NCI-H187 treated with DMSO at 0.1 percent for 48 hours (cell line): Measurements from ENCODE around the gene CHRNA1.

Experiments
- DNase-seq: peaks from one replicate; lab custom pipeline; 2025; lab: John Stamatoyannopoulos, UW

Gene CHRNA1

DNA sequence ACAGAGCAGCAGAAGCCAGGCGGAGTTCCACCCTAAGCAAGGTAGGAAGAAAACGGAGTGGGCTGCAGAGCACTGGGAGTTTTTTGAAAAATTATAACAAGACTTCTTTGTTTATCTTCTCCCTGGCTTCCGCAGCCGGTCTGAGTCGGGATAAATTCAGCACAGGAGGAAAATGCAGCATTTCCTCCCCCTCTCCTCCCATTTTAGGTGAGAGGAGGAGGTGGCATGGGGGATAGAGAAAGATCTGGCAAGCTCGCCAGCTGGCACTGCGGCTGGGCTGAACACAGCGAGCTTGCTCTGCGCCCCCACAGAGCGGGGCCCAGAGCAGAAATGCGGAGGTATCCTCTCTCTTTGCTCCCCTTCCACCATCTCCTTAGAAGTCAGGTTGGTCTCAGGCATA lies 17.7 kb upstream of the CHRNA1 start:
- no peak for DNase-seq

GRCh38 chr2:174781298-174781697 lies 17.0 kb upstream of the CHRNA1 start:
- no peak for DNase-seq

GRCh38 chr2:174780856-174781255 lies 16.6 kb upstream of the CHRNA1 start:
- no peak for DNase-seq

GRCh38 chr2:174780191-174780840 lies 16.0 kb upstream of the CHRNA1 start:
- DNase-seq, result no peak

- DNase-seq, result no peak
Observed at GRCh38 chr2:174779361-174779928, 15.2 kb upstream of the CHRNA1 start.

DNA sequence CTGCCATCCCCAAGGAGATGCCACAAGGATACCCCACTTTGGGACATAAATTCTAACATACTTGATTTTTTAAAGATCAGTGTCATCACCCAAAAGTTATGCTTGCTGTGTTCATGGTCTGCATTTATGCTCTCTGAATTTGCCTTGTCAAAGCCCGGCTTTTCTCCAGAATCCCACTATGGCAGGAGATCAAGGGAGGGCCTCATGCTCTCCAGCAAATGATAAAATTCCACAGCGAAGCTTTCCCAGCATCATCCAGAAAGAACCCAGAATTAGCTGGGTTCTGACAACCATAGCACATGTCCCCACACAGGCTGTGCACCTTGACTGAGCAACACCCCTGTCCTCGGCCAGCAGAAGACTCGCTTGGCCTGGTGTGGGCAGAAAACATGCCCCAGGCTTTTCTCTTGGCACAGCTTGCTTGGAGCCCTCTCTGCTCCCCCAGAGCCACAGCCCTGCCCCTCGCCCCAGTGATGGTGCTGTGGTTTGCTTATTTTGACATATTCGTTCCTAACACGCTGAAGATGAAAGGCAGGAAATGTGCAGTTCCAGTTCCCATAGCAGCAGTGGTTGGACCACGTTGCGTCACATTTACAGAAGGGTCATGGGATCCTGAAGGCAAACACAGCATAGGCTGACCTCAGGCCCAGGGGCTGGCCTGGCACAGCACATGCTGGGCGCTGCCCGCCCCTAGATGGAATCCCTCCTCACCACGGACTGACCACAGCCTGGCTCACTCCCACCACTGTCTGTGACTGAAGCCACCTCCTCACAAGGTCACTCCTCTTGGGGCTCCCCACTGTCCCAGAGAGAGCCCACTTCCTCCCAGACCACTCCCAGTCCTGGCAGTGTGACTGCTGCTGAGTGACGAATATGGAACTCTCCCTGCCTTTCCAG lies 14.1 kb upstream of the CHRNA1 start:
- no peak for DNase-seq

GRCh38 chr2:174777347-174778084 lies 13.2 kb upstream of the CHRNA1 start:
- DNase-seq, result no peak

GRCh38 chr2:174776675-174777074 lies 12.4 kb upstream of the CHRNA1 start:
- DNase-seq, result no peak

GRCh38 chr2:174776223-174776622 lies 12.0 kb upstream of the CHRNA1 start:
- DNase-seq, result no peak

- DNase-seq, result no peak
Observed at GRCh38 chr2:174775571-174775980, 11.3 kb upstream of the CHRNA1 start.

DNA sequence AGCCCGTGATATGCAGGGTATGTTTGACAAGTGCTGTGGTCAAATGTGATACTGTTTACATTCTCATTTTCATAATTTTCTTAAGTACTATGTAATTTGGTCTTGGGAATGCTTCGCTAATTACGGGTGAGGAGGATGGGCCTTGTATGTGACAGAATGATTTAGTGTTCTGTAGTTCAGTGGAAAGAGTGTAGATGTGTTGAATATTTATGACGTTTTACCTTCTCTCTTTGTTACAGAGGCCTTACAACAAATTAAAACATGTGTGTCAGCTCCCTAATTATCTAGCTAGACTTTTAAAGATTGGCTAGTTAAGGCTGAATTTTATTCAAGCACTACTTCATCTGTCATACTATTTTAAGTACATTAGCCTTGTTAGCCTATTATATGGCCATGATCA lies 10.6 kb upstream of the CHRNA1 start:
- no peak for DNase-seq

DNA sequence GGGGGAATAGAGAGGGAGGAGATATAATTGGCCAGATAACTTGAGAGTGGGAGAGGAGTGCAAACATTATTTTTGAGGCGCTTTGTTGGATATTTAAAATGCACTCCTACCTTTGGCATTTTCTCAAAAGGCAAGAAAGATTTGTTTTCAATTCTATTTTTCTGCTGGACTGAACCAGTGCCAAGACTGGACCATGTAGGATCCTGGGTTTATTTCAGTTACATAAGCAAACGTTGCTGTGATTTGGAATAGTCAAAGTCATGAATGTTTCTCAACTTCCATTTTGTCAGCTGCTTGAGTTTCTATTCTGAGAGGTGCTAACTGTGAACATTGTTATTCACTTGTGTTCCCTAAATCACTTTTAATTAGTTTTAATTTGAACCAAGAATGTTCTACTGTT lies 8.9 kb upstream of the CHRNA1 start:
- DNase-seq, result no peak

GRCh38 chr2:174772472-174772801 lies 8.2 kb upstream of the CHRNA1 start:
- DNase-seq, result no peak

DNA sequence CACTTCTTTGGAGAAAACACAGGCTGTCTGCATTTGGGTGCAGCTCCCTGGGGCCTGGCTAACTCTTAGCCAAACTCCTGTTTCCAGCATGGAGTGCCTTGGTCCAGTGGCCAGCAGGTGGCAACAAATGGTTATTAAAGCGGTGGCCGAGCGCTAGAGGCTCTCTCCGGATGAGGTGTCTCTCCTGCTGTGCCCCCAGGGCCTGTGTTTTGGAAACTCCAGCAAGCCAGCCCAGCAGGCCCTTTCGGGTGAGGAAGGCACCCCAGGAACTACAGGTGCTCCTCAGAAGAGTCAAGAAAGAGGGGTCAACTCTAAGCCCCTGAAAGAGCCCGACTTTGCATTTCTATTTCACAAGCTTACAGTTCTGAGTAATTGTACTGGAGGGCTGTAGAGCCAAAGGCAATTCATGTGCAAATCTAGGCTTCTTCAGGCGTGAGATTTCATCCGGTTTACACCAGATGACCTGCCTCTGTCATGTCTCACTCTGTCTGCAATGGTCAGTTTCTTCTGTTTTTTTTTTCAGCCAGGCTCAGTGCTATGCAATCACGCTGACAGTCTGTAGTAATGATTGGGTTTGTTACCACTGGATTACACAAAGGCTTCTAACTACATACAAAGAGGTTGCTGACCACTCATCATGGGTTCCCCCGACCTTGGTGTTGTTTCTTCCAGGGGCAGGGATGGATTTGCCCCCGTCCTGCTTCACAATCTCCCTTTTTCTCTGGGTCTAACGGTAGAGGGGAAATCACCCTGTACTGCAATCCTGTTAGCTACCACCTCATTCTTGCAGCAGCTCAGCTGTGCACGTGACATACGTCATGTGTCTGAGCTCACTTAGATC lies 7.6 kb upstream of the CHRNA1 start:
- DNase-seq, result no peak

DNA sequence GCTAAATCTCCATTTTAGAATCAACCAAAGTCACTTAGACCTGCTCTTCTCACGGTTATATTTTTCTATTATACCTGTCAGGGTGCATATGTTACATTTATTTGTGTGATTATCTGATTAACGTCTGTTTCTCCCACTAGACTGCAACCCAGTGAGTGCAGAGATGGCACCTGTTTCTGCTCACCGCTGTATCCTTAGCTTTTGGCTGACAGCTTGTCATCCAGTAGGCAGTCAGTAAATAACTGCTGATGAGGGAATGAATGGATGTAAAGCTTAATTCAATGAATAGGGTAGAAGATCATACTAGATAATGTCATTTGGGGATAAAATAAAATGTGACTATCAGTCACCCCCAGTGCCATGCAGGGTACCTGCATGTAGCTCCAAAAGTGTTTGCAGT lies 6.9 kb upstream of the CHRNA1 start:
- DNase-seq, result no peak

- DNase-seq, result no peak
Observed at GRCh38 chr2:174768557-174768956, 4.3 kb upstream of the CHRNA1 start.

- no peak for DNase-seq
Observed at GRCh38 chr2:174766271-174766670, 2.0 kb upstream of the CHRNA1 start.

GRCh38 chr2:174765576-174765975 lies 1.3 kb upstream of the CHRNA1 start:
- no peak for DNase-seq

DNA sequence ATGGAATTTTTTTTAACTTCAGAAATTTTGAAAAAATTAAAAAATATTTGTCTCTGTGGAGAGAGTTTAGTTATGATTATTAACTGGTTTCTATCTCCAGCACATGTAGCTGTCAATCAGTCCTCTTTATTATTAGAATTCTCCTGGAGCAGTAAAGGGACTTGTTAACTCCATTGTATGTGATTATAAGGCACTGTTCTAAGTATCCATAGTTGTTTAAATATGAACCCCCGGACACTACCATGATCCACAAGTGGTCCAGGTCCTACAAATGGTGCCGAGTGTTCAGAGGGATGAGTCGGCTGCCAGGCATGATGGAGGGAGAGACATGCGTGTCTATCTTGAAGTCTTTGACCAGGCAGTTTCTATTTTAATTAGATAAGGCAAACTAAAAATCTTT lies 492 bp downstream of the CHRNA1 start:
- no peak for DNase-seq

DNA sequence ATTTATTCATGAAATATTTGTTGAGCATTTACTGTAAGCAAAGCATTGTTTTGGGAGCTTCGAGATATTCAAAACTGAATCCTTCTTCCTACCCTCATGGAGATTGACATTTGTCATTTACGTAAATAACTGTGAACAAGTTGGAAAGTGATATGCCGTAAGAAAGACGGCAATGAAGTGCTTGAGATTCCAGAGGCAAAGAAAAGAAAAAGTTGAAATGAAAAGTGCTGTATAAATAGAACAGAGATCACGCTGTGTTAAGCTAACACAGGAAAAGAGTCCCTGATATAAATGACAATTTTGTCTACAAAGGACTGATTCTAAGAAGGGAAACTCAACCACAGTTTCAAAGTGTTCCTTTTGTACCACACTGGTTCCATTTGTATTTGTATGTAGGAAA lies 1.8 kb downstream of the CHRNA1 start:
- DNase-seq, result no peak

DNA sequence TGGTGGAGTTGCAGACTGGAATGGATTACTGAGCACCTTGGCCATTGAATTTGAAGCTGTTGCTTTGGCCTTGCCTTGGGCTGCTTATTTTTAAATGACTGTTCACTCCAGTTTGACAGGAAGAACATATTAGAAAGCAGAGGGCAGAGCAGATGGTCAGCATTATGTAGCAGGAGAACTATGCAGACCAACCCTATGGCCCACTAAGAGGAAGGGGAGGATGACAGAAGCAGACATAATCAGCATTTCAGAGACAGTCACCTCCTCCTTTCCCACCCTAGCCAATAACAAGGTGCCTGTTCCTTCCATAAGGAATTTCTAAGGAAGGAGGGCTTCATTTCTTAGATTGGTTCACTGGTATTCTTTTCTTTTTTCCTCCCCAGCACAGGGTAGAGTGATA lies 2.4 kb downstream of the CHRNA1 start:
- DNase-seq, result no peak
